ENCODE measurements around the gene ZNF830. TPM values are rescaled to one million over a fixed set of nuclear protein-coding genes. Genes with fewer than 3 reads are reported as not detected.

ZNF830 gene
- total and polyA plus RNA-seq, 2 of the 13 experiments (the other 11 are each of a cell fraction or from before 2014, with no cell fraction given): 6.1 to 19.0 TPM

DNA sequence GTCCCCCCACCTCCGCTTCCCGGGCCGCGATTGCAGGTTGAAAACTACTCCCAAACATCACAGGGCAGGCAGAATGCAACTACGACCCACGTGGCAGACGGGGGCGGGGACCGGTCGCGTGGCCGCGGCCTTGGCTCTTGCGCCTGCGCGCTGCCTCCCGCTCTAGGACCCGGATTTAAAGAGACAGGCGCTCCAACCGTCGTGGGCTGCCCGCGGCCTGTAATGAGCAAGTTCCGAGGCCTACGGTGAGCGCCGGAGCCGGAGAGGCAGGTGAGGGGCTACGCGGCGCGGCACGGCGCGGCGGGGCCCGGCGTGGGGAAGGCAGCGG is 19.0 kb downstream of the ZNF830 start, which contains the start of gene LIG3 (continued):
- TF ChIP-seq FOXM1 (CRISPR knock-in tag; IDR thresholded peaks at IDR 0.05): no peak
- TF ChIP-seq, protein P1, sequence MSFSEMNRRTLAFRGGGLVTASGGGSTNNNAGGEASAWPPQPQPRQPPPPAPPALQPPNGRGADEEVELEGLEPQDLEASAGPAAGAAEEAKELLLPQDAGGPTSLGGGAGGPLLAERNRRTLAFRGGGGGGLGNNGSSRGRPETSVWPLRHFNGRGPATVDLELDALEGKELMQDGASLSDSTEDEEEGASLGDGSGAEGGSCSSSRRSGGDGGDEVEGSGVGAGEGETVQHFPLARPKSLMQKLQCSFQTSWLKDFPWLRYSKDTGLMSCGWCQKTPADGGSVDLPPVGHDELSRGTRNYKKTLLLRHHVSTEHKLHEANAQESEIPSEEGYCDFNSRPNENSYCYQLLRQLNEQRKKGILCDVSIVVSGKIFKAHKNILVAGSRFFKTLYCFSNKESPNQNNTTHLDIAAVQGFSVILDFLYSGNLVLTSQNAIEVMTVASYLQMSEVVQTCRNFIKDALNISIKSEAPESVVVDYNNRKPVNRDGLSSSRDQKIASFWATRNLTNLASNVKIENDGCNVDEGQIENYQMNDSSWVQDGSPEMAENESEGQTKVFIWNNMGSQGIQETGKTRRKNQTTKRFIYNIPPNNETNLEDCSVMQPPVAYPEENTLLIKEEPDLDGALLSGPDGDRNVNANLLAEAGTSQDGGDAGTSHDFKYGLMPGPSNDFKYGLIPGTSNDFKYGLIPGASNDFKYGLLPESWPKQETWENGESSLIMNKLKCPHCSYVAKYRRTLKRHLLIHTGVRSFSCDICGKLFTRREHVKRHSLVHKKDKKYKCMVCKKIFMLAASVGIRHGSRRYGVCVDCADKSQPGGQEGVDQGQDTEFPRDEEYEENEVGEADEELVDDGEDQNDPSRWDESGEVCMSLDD (CRISPR knock-in tag; IDR thresholded peaks at IDR 0.05; ENCODE audit: borderline replicate concordance): no peak; the same call in 1 of the 2 replicates
- TF ChIP-seq, protein P2, sequence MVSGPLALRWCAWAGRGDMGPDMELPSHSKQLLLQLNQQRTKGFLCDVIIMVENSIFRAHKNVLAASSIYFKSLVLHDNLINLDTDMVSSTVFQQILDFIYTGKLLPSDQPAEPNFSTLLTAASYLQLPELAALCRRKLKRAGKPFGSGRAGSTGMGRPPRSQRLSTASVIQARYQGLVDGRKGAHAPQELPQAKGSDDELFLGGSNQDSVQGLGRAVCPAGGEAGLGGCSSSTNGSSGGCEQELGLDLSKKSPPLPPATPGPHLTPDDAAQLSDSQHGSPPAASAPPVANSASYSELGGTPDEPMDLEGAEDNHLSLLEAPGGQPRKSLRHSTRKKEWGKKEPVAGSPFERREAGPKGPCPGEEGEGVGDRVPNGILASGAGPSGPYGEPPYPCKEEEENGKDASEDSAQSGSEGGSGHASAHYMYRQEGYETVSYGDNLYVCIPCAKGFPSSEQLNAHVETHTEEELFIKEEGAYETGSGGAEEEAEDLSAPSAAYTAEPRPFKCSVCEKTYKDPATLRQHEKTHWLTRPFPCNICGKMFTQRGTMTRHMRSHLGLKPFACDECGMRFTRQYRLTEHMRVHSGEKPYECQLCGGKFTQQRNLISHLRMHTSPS (CRISPR knock-in tag; IDR thresholded peaks at IDR 0.05; ENCODE audit: low read depth): no peak
- TF ChIP-seq ZNF563 (CRISPR knock-in tag; IDR thresholded peaks at IDR 0.05): no peak
- TF ChIP-seq, protein P3, sequence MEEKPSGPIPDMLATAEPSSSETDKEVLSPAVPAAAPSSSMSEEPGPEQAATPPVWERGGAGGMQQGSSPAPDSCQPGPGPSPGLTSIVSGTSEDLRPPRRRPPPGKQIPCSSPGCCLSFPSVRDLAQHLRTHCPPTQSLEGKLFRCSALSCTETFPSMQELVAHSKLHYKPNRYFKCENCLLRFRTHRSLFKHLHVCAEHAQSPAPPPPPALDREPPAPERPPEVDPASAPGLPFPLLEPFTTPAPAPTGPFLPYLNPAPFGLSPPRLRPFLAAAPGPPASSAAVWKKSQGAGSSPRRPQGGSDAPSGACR (CRISPR knock-in tag; IDR thresholded peaks at IDR 0.05): no peak
- TF ChIP-seq CBX1 (IDR thresholded peaks at IDR 0.05; ENCODE audit: low read depth): no peak
- no peak for TF ChIP-seq CREM (IDR thresholded peaks at IDR 0.05)
- no peak for TF ChIP-seq CREM (CRISPR knock-in tag; IDR thresholded peaks at IDR 0.05)
- no peak for TF ChIP-seq ZNF260 (CRISPR knock-in tag; IDR thresholded peaks at IDR 0.05; ENCODE audit: borderline replicate concordance, low read depth)
- TF ChIP-seq ZNF564 (CRISPR knock-in tag; IDR thresholded peaks at IDR 0.05): no peak
- TF ChIP-seq ZNF180 (CRISPR knock-in tag; IDR thresholded peaks at IDR 0.05; ENCODE audit: borderline replicate concordance, low read depth): no peak
- TF ChIP-seq PPARG (CRISPR knock-in tag; conservative IDR thresholded peaks at IDR 0.05): no peak
- TF ChIP-seq KLF16 (CRISPR knock-in tag; IDR thresholded peaks at IDR 0.05): peak in 1 of 2 experiments; percentile 77; a peak in 2 of 4 replicates
- TF ChIP-seq CCAR2 (optimal IDR thresholded peaks at IDR 0.05; ENCODE audit: low read depth, low read length): no peak
- TF ChIP-seq, protein P4, sequence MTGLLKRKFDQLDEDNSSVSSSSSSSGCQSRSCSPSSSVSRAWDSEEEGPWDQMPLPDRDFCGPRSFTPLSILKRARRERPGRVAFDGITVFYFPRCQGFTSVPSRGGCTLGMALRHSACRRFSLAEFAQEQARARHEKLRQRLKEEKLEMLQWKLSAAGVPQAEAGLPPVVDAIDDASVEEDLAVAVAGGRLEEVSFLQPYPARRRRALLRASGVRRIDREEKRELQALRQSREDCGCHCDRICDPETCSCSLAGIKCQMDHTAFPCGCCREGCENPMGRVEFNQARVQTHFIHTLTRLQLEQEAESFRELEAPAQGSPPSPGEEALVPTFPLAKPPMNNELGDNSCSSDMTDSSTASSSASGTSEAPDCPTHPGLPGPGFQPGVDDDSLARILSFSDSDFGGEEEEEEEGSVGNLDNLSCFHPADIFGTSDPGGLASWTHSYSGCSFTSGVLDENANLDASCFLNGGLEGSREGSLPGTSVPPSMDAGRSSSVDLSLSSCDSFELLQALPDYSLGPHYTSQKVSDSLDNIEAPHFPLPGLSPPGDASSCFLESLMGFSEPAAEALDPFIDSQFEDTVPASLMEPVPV (CRISPR knock-in tag; IDR thresholded peaks at IDR 0.05): 0 out of 2 replicates have a peak, but pooled peaks have one; percentile 51
- peak; percentile 82; the same call in 1 of the 2 replicates for TF ChIP-seq KDM4B (CRISPR knock-in tag; IDR thresholded peaks at IDR 0.05)
- peak; percentile 73; the same call in 1 of the 2 replicates for TF ChIP-seq ZFX (CRISPR knock-in tag; IDR thresholded peaks at IDR 0.05; ENCODE audit: low read depth)
- TF ChIP-seq KMT2B (CRISPR knock-in tag; IDR thresholded peaks at IDR 0.05): peak; percentile 57; the same call in 1 of the 2 replicates
- no peak for TF ChIP-seq NONO (IDR thresholded peaks at IDR 0.05)
- TF ChIP-seq NONO (CRISPR knock-in tag; conservative IDR thresholded peaks at IDR 0.05): peak; percentile 49; the same call in 1 of the 2 replicates
- TF ChIP-seq FLYWCH1 (CRISPR knock-in tag; IDR thresholded peaks at IDR 0.05): no peak
- TF ChIP-seq, protein P5, sequence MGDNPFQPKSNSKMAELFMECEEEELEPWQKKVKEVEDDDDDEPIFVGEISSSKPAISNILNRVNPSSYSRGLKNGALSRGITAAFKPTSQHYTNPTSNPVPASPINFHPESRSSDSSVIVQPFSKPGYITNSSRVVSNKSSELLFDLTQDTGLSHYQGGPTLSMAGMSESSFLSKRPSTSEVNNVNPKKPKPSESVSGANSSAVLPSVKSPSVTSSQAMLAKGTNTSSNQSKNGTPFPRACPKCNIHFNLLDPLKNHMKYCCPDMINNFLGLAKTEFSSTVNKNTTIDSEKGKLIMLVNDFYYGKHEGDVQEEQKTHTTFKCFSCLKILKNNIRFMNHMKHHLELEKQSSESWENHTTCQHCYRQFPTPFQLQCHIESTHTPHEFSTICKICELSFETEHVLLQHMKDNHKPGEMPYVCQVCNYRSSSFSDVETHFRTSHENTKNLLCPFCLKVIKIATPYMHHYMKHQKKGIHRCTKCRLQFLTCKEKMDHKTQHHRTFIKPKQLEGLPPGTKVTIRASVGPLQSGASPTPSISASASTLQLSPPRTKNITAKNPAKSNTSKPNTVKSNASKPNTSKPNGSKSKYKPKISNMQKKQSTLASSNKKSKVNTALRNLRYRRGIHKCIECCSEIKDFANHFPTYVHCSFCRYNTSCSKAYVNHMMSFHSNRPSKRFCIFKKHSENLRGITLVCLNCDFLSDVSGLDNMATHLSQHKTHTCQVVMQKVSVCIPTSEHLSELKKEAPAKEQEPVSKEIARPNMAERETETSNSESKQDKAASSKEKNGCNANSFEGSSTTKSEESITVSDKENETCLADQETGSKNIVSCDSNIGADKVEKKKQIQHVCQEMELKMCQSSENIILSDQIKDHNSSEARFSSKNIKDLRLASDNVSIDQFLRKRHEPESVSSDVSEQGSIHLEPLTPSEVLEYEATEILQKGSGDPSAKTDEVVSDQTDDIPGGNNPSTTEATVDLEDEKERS (CRISPR knock-in tag; IDR thresholded peaks at IDR 0.05): no peak
